Brain microvascular endothelial cell (primary cell): ENCODE results near the gene THG1L.

Experiments
- DNase-seq: peaks from one replicate; pipeline ENCODE4 v3.0.0-alpha.2; 2020
- H3K27ac ChIP-seq: fragments of 250-450 bp; sonication (Bioruptor Pico); 2 replicates; pipeline ENCODE4 v1.5.1; 2020; ENCODE audit warnings: mild to moderate bottlenecking, moderate library complexity
- H3K27me3 ChIP-seq: fragments of 250-450 bp; sonication (Bioruptor Pico); replicated peaks from 2 replicates; pipeline ENCODE4 v1.5.1; 2020; ENCODE audit warnings: mild to moderate bottlenecking
- H3K36me3 ChIP-seq: fragments of 250-450 bp; sonication (Bioruptor Pico); replicated peaks from 2 replicates; pipeline ENCODE4 v1.5.1; 2020; ENCODE audit warnings: mild to moderate bottlenecking
- H3K4me3 ChIP-seq: 2 replicates; pipeline ENCODE4 v1.5.1; 2011; ENCODE audit warnings: low read depth, mild to moderate bottlenecking, control low read depth, low read length, moderate library complexity
- in situ Hi-C: cut with HindIII; loops from 2 replicates; pipeline ENCODE4 v1.10.0; 2017; ENCODE audit warnings: low sequenced_read_pairs, low pct_ligation_motif_present
- TF ChIP-seq, protein P1 (sequence below): IDR thresholded peaks from 2 replicates; pipeline ENCODE4 v1.5.1; 2011; ENCODE audit warnings: low read depth, mild to moderate bottlenecking, moderate library complexity, low read length, control low read depth, inconsistent platforms; ENCODE audit errors: missing control alignments

The THG1L gene

DNA sequence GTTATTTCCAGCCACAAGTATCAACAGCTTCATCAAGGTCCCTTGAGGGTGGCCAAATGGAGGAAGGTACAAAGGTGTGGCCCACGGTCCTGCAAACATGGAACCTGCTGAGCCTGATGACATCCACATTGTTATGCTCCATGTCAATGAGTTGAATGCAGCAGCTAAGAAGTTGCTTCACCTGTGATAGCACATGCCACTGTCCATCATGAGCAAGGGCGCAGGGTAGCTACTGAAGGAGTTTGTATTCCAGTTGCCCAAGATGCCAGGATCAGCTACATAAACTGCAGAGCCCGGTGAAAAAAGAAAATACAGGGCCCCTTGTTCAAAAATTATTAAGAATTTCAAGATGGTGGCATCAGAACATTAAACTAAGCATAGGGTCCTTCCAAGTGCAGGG is 36.5 kb downstream of the THG1L start:
- no peak overlapping the region for H3K4me3 ChIP-seq
- H3K27ac ChIP-seq = no peak overlapping the region
- no peaks in the 10 kb centered on the region for H3K27me3 ChIP-seq
- H3K36me3 ChIP-seq = no peaks in the 10 kb centered on the region
- TF ChIP-seq, protein P1, sequence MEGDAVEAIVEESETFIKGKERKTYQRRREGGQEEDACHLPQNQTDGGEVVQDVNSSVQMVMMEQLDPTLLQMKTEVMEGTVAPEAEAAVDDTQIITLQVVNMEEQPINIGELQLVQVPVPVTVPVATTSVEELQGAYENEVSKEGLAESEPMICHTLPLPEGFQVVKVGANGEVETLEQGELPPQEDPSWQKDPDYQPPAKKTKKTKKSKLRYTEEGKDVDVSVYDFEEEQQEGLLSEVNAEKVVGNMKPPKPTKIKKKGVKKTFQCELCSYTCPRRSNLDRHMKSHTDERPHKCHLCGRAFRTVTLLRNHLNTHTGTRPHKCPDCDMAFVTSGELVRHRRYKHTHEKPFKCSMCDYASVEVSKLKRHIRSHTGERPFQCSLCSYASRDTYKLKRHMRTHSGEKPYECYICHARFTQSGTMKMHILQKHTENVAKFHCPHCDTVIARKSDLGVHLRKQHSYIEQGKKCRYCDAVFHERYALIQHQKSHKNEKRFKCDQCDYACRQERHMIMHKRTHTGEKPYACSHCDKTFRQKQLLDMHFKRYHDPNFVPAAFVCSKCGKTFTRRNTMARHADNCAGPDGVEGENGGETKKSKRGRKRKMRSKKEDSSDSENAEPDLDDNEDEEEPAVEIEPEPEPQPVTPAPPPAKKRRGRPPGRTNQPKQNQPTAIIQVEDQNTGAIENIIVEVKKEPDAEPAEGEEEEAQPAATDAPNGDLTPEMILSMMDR = no peak
- in situ Hi-C loops = no loop called here
- DNase-seq = no peak

DNA sequence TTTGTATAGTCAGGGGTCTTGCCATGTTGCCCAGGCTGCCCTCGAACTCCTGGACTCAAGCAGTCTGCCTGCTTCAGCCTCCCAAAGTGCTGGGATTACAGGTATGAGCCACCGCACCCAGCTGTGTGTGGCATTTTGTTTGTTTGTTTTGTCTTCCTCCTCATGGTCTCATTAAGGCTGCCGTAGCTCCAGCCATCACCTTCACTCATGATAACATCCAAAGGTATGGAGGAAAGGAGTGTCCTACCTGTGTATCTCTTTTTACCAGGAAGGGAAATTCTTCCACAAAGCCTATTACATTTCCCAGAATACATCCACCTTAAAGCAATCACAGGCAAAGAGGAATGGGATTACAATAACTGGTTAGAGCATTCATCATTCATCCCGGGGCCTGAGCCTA is 39.4 kb downstream of the THG1L start:
- no peaks in the 10 kb centered on the region for H3K36me3 ChIP-seq
- no peak for DNase-seq
- H3K27ac ChIP-seq = no peak overlapping the region
- TF ChIP-seq, protein P1 = no peak
- no peaks in the 10 kb centered on the region for H3K27me3 ChIP-seq
- in situ Hi-C loops = no loop called here
- H3K4me3 ChIP-seq = no peak overlapping the region

DNA sequence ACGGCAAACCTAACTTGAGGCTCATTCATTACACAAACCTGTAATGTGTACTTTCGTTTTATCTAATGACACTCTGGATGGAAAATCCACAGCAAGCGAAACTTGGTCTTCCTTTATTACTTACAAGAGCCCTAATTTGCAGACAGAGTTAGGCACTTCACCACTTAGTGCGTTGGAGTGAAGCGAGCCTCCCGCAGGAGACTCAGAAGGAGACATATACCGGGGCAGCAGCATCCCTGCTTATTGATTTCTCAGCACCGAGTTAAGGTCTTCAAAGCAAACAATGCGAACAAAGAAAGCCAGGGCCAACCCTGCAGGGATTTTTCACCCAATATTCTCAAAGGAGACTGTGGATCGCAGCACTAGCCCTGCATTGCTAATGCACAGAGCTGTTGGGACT is 40.9 kb downstream of the THG1L start:
- no peak overlapping the region for H3K4me3 ChIP-seq
- H3K36me3 ChIP-seq = no peaks in the 10 kb centered on the region
- TF ChIP-seq, protein P1 = no peak
- in situ Hi-C loops = no loop called here
- H3K27ac ChIP-seq = no peak overlapping the region
- DNase-seq = no peak
- H3K27me3 ChIP-seq = no peaks in the 10 kb centered on the region

DNA sequence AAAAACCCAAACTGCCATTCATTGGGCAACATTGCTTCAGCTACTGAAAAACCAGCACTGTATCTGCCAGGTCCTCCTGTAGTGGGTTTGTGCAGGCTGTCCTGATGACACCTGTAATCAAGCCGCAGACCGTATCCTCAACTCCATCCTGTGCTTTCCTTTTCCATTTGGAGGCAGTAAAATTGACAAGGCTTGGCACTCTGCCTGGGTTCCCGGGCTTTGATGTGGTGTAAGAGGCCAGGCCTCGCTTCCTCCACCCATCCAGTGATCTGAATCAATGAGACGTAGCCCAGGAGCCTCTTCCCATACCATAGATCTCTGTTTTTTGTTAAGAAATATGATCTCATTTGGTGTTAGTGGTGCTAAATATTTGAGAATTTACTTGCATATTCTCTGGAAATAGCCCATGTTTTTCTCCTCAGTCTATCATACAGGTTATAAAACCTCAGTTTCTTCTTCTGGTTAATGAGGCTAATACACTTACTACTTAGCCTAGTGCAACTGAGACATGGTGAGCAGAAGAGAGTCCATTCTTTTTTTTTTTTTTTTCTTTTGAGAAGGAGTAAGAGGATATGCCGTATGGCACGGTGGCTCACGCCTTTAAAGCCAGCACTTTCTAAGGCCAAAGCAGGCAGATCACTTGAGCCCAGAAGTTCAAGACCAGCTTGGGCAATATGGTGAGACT is 47.0 kb downstream of the THG1L start:
- Histone ChIP-seq H3K4me3 (no peak overlapping the region), H3K27ac (no peak overlapping the region), H3K36me3 (no peaks in the 10 kb centered on the region), H3K27me3 (no peaks in the 10 kb centered on the region)
- in situ Hi-C loops = no loop called here
- DNase-seq = no peak
- TF ChIP-seq, protein P1 = no peak

DNA sequence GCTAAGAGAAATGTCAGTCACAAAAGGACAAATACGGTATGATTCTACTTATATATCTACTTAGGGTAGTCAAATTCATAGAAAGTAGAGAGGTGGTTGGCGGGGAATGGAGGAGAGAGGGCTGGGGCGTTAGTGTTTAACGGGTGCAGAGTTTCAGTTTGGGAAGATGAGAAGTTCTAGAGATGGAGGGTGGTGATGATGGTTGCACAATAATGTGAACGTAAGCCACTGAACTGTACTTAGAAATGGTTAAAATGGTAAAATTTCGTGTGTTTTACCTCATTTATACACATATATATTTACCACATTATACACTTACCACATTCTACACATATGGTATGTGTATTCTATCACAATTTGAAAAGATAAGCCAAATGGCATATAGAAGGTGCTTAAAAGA is 48.0 kb downstream of the THG1L start:
- no peak overlapping the region for H3K4me3 ChIP-seq
- no peaks in the 10 kb centered on the region for H3K36me3 ChIP-seq
- TF ChIP-seq, protein P1 = no peak
- H3K27ac ChIP-seq = no peak overlapping the region
- no peak for DNase-seq
- no peaks in the 10 kb centered on the region for H3K27me3 ChIP-seq
- in situ Hi-C loops = no loop called here

DNA sequence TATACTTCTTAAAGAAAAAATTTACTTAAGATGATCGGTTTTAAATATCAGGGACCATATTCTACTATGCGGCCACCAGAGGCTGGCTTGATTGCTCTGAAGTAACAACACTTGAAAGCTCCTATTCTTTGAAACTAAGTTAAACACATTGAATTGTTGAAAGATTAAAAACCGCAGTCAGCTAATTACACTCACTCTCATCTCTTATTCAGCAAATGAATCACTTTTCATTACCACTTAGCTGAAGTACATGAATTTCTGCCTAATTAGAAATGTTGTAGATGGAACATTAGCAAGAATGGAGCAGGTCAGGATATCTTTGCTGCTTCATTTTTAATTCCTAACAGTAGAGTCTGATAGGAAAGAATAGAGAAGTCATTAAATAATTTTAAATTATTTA is 54.6 kb downstream of the THG1L start:
- TF ChIP-seq, protein P1 = no peak
- peaks cover 19% of the 10 kb centered on the region for H3K36me3 ChIP-seq
- no peak overlapping the region for H3K27ac ChIP-seq
- H3K27me3 ChIP-seq = no peaks in the 10 kb centered on the region
- no peak for DNase-seq
- H3K4me3 ChIP-seq = no peak overlapping the region
- in situ Hi-C loops = no loop called here
